Transverse colon (tissue), 4 donors: ENCODE measurements around the gene ARPC5L.

Source experiments
- CTCF ChIP-seq, 5 experiments: fragments of 200-600 bp in 3 of 5; fragments of 450-650 bp in 2 of 5; sonication (generic) in 3 of 5; IDR thresholded peaks; 1 replicate in 2 of 5; 2 replicates in 3 of 5; pipeline ENCODE4 v1.5.1; 2016 to 2017; ENCODE audit warnings: antibody characterized with exemption in 5 of 5, inconsistent platforms in 3 of 5, mild to moderate bottlenecking in 2 of 5, moderate library complexity in 1 of 5
- POLR2A ChIP-seq: fragments of 450-650 bp; IDR thresholded peaks from one replicate; pipeline ENCODE4 v1.6.1; 2016; ENCODE audit warnings: antibody characterized with exemption, mild to moderate bottlenecking, moderate library complexity
- POLR2AphosphoS5 ChIP-seq, 3 donors: sonication (generic); formaldehyde crosslinking; IDR thresholded peaks; one replicate each; pipeline ENCODE4 v1.6.1; 2016; ENCODE audit warnings: antibody characterized with exemption in 3 of 3

GRCh38 chr9:124885551-124885950, 23.6 kb downstream of the ARPC5L start:
- TF ChIP-seq CTCF (IDR thresholded peaks at IDR 0.05) (no peak), POLR2A (no peak), POLR2AphosphoS5 (IDR thresholded peaks at IDR 0.05) (no peak)
